Chondrocyte (in vitro differentiated cells): ENCODE data around the gene GLYATL3. TPM values are rescaled to one million over a fixed set of nuclear protein-coding genes. Genes with fewer than 3 reads are reported as not detected.
A peak's percentile ranks its signal among the peaks of the same experiment; 100 is the strongest.

Experiments
- DNase-seq: peaks from one replicate; pipeline ENCODE4 v3.0.0; 2021; ENCODE audit warnings: mixed read lengths, low spot score
- H3K27ac Mint-ChIP-seq: one replicate; pipeline ENCODE4 v1.8.0; 2021; ENCODE audit warnings: mild to moderate bottlenecking, moderate library complexity, mixed read lengths; ENCODE audit not compliant: unreplicated experiment
- H3K27me3 Mint-ChIP-seq: 2 replicates; pipeline ENCODE4 v1.8.0; 2021; ENCODE audit warnings: low read depth, mixed read lengths
- H3K36me3 Mint-ChIP-seq: 2 replicates; pipeline ENCODE4 v1.8.0; 2021; ENCODE audit warnings: low read depth, mixed read lengths
- H3K4me1 Mint-ChIP-seq: 2 replicates; pipeline ENCODE4 v1.8.0; 2021; ENCODE audit warnings: low read depth, mild to moderate bottlenecking, mixed read lengths
- H3K4me3 Mint-ChIP-seq: one replicate; pipeline ENCODE4 v1.8.0; 2021; ENCODE audit warnings: mild to moderate bottlenecking, moderate library complexity, mixed read lengths; ENCODE audit not compliant: unreplicated experiment
- H3K9me3 Mint-ChIP-seq: 2 replicates; pipeline ENCODE4 v1.8.0; 2021; ENCODE audit warnings: low read depth, mixed read lengths
- long read RNA-seq: library from polyadenylated mRNA; stranded (forward); transcript quantifications from one replicate; pipeline ENCODE4 v2.0.0, GENCODE V29; 2021
- total RNA-seq: library from RNA; stranded (reverse); gene quantifications from 3 replicates; pipeline ENCODE4 v1.2.1, GENCODE V29; 2021
- TF ChIP-seq, protein P1 (sequence below): fragments of 200-600 bp; sonication (generic); IDR thresholded peaks from 2 replicates; pipeline ENCODE4 v1.5.0; 2021; ENCODE audit warnings: antibody characterized with exemption, mild to moderate bottlenecking, moderate library complexity

The GLYATL3 gene
- total RNA-seq: not detected in 3 replicates
- long read RNA-seq: 0 reads

DNA sequence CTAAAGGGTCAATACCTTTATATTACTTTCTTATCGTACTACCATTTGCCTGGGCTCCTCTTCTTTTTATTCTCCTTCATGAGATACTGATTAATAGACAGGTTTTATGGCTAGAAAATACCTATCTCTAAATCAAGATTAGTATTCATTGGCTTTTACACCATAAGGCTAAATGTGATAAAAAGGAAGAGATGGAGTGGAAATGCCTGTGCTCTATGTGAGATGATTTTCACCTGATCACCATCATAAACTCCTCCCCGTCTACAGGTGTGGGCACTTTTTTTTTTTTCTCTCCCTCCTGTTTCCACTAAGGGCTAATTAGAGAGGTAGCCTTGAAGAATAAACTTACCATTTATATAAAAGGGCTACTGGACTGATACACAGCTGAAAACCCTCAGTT is at the start of gene GLYATL3:
TSS of gene GLYATL3 (plus strand) at position 301 of the 400 bp plus-strand sequence. CDS start 12,068 bp downstream, outside the sequence.
- TF ChIP-seq, protein P1, sequence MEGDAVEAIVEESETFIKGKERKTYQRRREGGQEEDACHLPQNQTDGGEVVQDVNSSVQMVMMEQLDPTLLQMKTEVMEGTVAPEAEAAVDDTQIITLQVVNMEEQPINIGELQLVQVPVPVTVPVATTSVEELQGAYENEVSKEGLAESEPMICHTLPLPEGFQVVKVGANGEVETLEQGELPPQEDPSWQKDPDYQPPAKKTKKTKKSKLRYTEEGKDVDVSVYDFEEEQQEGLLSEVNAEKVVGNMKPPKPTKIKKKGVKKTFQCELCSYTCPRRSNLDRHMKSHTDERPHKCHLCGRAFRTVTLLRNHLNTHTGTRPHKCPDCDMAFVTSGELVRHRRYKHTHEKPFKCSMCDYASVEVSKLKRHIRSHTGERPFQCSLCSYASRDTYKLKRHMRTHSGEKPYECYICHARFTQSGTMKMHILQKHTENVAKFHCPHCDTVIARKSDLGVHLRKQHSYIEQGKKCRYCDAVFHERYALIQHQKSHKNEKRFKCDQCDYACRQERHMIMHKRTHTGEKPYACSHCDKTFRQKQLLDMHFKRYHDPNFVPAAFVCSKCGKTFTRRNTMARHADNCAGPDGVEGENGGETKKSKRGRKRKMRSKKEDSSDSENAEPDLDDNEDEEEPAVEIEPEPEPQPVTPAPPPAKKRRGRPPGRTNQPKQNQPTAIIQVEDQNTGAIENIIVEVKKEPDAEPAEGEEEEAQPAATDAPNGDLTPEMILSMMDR: no peak
- Mint-ChIP-seq H3K4me3 (no peak within 1 kb of the TSS), H3K27me3 (peaks cover 13% of the 10 kb centered on the region), H3K36me3 (peaks cover 1% of the 10 kb centered on the region), H3K9me3 (no peaks in the 10 kb centered on the region), H3K27ac (no peak within 1 kb of the TSS), H3K4me1 (no peaks in the 10 kb centered on the region)
- no peak for DNase-seq

- H3K27me3 Mint-ChIP-seq: no peaks in the 10 kb centered on the region
- TF ChIP-seq, protein P1: peak; percentile 82
- H3K9me3 Mint-ChIP-seq: no peaks in the 10 kb centered on the region
- H3K36me3 Mint-ChIP-seq: peaks cover 17% of the 10 kb centered on the region
- no peak for DNase-seq
- no peak overlapping the region for H3K27ac Mint-ChIP-seq
- no peak overlapping the region for H3K4me3 Mint-ChIP-seq
- no peaks in the 10 kb centered on the region for H3K4me1 Mint-ChIP-seq
These were observed 46.5 kb upstream of the GLYATL3 start for GRCh38 chr6:49453221-49453620.

- Mint-ChIP-seq H3K4me3 (no peak overlapping the region), H3K9me3 (no peaks in the 10 kb centered on the region), H3K27me3 (no peaks in the 10 kb centered on the region), H3K36me3 (peaks cover 11% of the 10 kb centered on the region), H3K4me1 (no peaks in the 10 kb centered on the region), H3K27ac (no peak overlapping the region)
- DNase-seq: no peak
- TF ChIP-seq, protein P1: no peak
These were observed 44.7 kb upstream of the GLYATL3 start for GRCh38 chr6:49454787-49455709.

- no peak for DNase-seq
- TF ChIP-seq, protein P1: no peak
- peaks cover 5% of the 10 kb centered on the region for H3K36me3 Mint-ChIP-seq
These were observed 42.0 kb upstream of the GLYATL3 start for GRCh38 chr6:49457771-49458170.

DNA sequence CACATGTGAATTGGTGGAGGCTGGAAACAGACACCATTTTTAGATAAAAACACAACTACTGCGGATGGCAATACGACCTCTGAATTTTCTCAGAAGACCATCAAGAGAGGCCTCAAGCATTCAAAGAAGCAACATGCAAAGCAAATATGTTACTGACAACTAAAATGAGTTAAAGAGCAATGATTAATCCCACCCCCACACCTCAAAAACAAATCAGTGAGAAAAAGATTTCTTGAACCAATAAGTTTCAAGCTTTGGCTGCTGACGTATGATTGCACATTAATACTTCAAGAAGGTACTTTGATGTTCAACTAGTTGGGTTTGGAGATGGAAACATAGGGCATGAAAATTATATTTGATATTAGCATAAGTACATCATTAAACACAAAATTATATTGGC is 37.7 kb upstream of the GLYATL3 start:
- Mint-ChIP-seq H3K36me3 (no peaks in the 10 kb centered on the region), H3K27me3 (no peaks in the 10 kb centered on the region), H3K4me3 (peak overlapping the region; percentile 96), H3K9me3 (no peaks in the 10 kb centered on the region), H3K27ac (no peak overlapping the region), H3K4me1 (peaks cover 26% of the 10 kb centered on the region)
- TF ChIP-seq, protein P1: no peak
- DNase-seq: no peak

More at GRCh38 chr6:49457771-49458170, 42.0 kb upstream of the GLYATL3 start:
- Mint-ChIP-seq H3K27me3 (no peaks in the 10 kb centered on the region), H3K4me1 (peaks cover 17% of the 10 kb centered on the region), H3K27ac (no peak overlapping the region), H3K4me3 (no peak overlapping the region), H3K9me3 (no peaks in the 10 kb centered on the region)
